MM.1S (cell line): ENCODE results near the gene PCLO.

Experiments
- DNase-seq: peaks from one replicate; pipeline ENCODE4 v3.0.0-alpha.2; 2015
- H2AFZ ChIP-seq: fragments of 300-600 bp; sonication (generic); 2 replicates; pipeline ENCODE4 v1.6.0; 2016; ENCODE audit warnings: antibody characterized with exemption, low read length
- H3F3A ChIP-seq: fragments of 300-600 bp; sonication (generic); 2 replicates; pipeline ENCODE4 v1.6.1; 2016; ENCODE audit warnings: mild to moderate bottlenecking, antibody characterized with exemption, low read length, moderate library complexity, mixed read lengths; ENCODE audit not compliant: insufficient read depth
- H3K27ac ChIP-seq: fragments of 300-600 bp; sonication (generic); 2 replicates; pipeline ENCODE4 v1.5.1; 2016; ENCODE audit warnings: mild to moderate bottlenecking, low read length
- H3K27me3 ChIP-seq: fragments of 300-600 bp; sonication (generic); replicated peaks from 2 replicates; pipeline ENCODE4 v1.6.0; 2016; ENCODE audit warnings: low read length; ENCODE audit not compliant: insufficient read depth
- H3K36me3 ChIP-seq: fragments of 300-600 bp; sonication (generic); replicated peaks from 2 replicates; pipeline ENCODE4 v1.6.1; 2016; ENCODE audit warnings: mild to moderate bottlenecking, low read length, mixed read lengths; ENCODE audit not compliant: insufficient read depth
- H3K4me1 ChIP-seq: fragments of 300-600 bp; sonication (generic); 2 replicates; pipeline ENCODE4 v1.6.1; 2016; ENCODE audit warnings: low read length, mixed read lengths
- H3K4me2 ChIP-seq: fragments of 300-600 bp; sonication (generic); 2 replicates; pipeline ENCODE4 v1.6.0; 2016; ENCODE audit warnings: low read depth, low read length
- H3K4me3 ChIP-seq: fragments of 300-600 bp; sonication (generic); 2 replicates; pipeline ENCODE4 v1.5.1; 2016; ENCODE audit warnings: low read length, mixed read lengths
- H3K79me2 ChIP-seq: fragments of 300-600 bp; sonication (generic); 2 replicates; pipeline ENCODE4 v1.6.1; 2016; ENCODE audit warnings: mixed run types, low read length, mixed read lengths
- H3K9ac ChIP-seq: fragments of 300-600 bp; sonication (generic); 2 replicates; pipeline ENCODE4 v1.6.1; 2016; ENCODE audit warnings: low read length, mixed read lengths
- H3K9me2 ChIP-seq: fragments of 300-600 bp; sonication (generic); replicated peaks from 2 replicates; pipeline ENCODE4 v1.6.1; 2016; ENCODE audit warnings: mild to moderate bottlenecking, low read length, mixed read lengths; ENCODE audit not compliant: insufficient read depth
- H3K9me3 ChIP-seq: fragments of 300-600 bp; sonication (generic); replicated peaks from 2 replicates; pipeline ENCODE4 v1.6.1; 2016; ENCODE audit warnings: mild to moderate bottlenecking, low read length, mixed read lengths; ENCODE audit not compliant: insufficient read depth
- H4K20me1 ChIP-seq: fragments of 300-600 bp; sonication (generic); 2 replicates; pipeline ENCODE4 v1.6.1; 2016; ENCODE audit warnings: mild to moderate bottlenecking, low read length, moderate library complexity, mixed read lengths; ENCODE audit not compliant: insufficient read depth
- CTCF ChIP-seq: fragments of 300-600 bp; sonication (generic); IDR thresholded peaks from 2 replicates; pipeline ENCODE4 v1.5.1; 2016; ENCODE audit warnings: antibody characterized with exemption, low read length, mixed read lengths
- EZH2 ChIP-seq: fragments of 300-600 bp; sonication (generic); optimal IDR thresholded peaks from 2 replicates; pipeline ENCODE3; 2017; ENCODE audit warnings: low read depth, mild to moderate bottlenecking, antibody characterized with exemption, low read length, mixed read lengths
- EZH2phosphoT487 ChIP-seq: fragments of 300-600 bp; sonication (generic); IDR thresholded peaks from 2 replicates; pipeline ENCODE4 v1.6.1; 2018; ENCODE audit warnings: antibody characterized with exemption, low read length

Gene PCLO

GRCh38 chr7:83178796-83179195 is 16.1 kb upstream of the PCLO start:
- Histone ChIP-seq H4K20me1 (no peaks in the 10 kb centered on the region), H3K27ac (no peak overlapping the region), H2AFZ (no peak overlapping the region), H3F3A (no peaks in the 10 kb centered on the region), H3K36me3 (no peaks in the 10 kb centered on the region), H3K9ac (no peak overlapping the region), H3K4me1 (no peaks in the 10 kb centered on the region), H3K4me2 (no peak overlapping the region), H3K27me3 (no peaks in the 10 kb centered on the region), H3K4me3 (no peak overlapping the region), H3K79me2 (no peaks in the 10 kb centered on the region), H3K9me2 (no peaks in the 10 kb centered on the region), H3K9me3 (no peaks in the 10 kb centered on the region)
- TF ChIP-seq EZH2 (no peak), EZH2phosphoT487 (no peak), CTCF (no peak)
- DNase-seq, result no peak

- H3K36me3 ChIP-seq, result no peaks in the 10 kb centered on the region
- no peak overlapping the region for H3K9ac ChIP-seq
- no peak overlapping the region for H3K4me2 ChIP-seq
- H2AFZ ChIP-seq, result no peak overlapping the region
- no peaks in the 10 kb centered on the region for H3F3A ChIP-seq
- no peak overlapping the region for H3K4me3 ChIP-seq
- TF ChIP-seq EZH2 (no peak), EZH2phosphoT487 (no peak), CTCF (no peak)
- H3K27ac ChIP-seq, result no peak overlapping the region
- no peaks in the 10 kb centered on the region for H3K27me3 ChIP-seq
- H4K20me1 ChIP-seq, result no peaks in the 10 kb centered on the region
- no peaks in the 10 kb centered on the region for H3K4me1 ChIP-seq
- no peak for DNase-seq
- H3K79me2 ChIP-seq, result no peaks in the 10 kb centered on the region
- H3K9me2 ChIP-seq, result no peaks in the 10 kb centered on the region
- H3K9me3 ChIP-seq, result no peaks in the 10 kb centered on the region
Measured at GRCh38 chr7:83178066-83178465, 15.4 kb upstream of the PCLO start.

GRCh38 chr7:83173664-83174063 is 11.0 kb upstream of the PCLO start:
- H3F3A ChIP-seq, result no peaks in the 10 kb centered on the region
- no peak for DNase-seq
- H3K4me2 ChIP-seq, result no peak overlapping the region
- H3K36me3 ChIP-seq, result no peaks in the 10 kb centered on the region
- H2AFZ ChIP-seq, result no peak overlapping the region
- no peaks in the 10 kb centered on the region for H3K27me3 ChIP-seq
- H3K27ac ChIP-seq, result no peak overlapping the region
- no peaks in the 10 kb centered on the region for H4K20me1 ChIP-seq
- TF ChIP-seq EZH2 (no peak), EZH2phosphoT487 (no peak), CTCF (no peak)
- H3K79me2 ChIP-seq, result no peaks in the 10 kb centered on the region
- H3K4me1 ChIP-seq, result no peaks in the 10 kb centered on the region
- H3K9ac ChIP-seq, result no peak overlapping the region
- H3K9me3 ChIP-seq, result no peaks in the 10 kb centered on the region
- no peak overlapping the region for H3K4me3 ChIP-seq
- H3K9me2 ChIP-seq, result no peaks in the 10 kb centered on the region
